Neuronal stem cell (in vitro differentiated cells): ENCODE results near the gene KANSL1.

Experiments
- DNase-seq: peaks from one replicate; pipeline ENCODE4 v3.0.0-alpha.2; 2013; ENCODE audit warnings: low spot score
- H2AFZ ChIP-seq: one replicate; pipeline ENCODE4 v1.6.1; 2013; ENCODE audit warnings: mild to moderate bottlenecking, low read length, inconsistent platforms
- H2AK5ac ChIP-seq: 2 replicates; pipeline ENCODE4 v1.6.1; 2013; ENCODE audit warnings: low read depth, mild to moderate bottlenecking, inconsistent platforms, low read length, moderate library complexity, mixed read lengths
- H2BK120ac ChIP-seq: 2 replicates; pipeline ENCODE4 v1.6.1; 2013; ENCODE audit warnings: low read depth, mild to moderate bottlenecking, inconsistent platforms, low read length, moderate library complexity, mixed read lengths
- H2BK12ac ChIP-seq: one replicate; pipeline ENCODE4 v1.6.1; 2013; ENCODE audit warnings: low read length, inconsistent platforms
- H2BK15ac ChIP-seq: 2 replicates; pipeline ENCODE4 v1.6.1; 2013; ENCODE audit warnings: mild to moderate bottlenecking, low read length, inconsistent platforms, mixed read lengths
- H2BK5ac ChIP-seq: one replicate; pipeline ENCODE4 v1.6.1; 2013; ENCODE audit warnings: inconsistent platforms, mild to moderate bottlenecking, low read length, moderate library complexity
- H3K14ac ChIP-seq: one replicate; pipeline ENCODE4 v1.6.1; 2013; ENCODE audit warnings: low read length, inconsistent platforms
- H3K18ac ChIP-seq: 2 replicates; pipeline ENCODE4 v1.6.1; 2013; ENCODE audit warnings: low read length, inconsistent platforms
- H3K23ac ChIP-seq: 2 replicates; pipeline ENCODE4 v1.6.1; 2013; ENCODE audit warnings: low read depth, mild to moderate bottlenecking, mixed read lengths, low read length, inconsistent platforms; ENCODE audit not compliant: poor library complexity
- H3K27ac ChIP-seq: replicated peaks from 3 replicates; pipeline ENCODE4 v1.5.1; 2013; ENCODE audit warnings: low read length, inconsistent platforms
- H3K27me3 ChIP-seq, 3 experiments: 2 replicates each; pipeline ENCODE4 v1.6.1; 2013; ENCODE audit warnings: low read length in 3 of 3, mild to moderate bottlenecking in 2 of 3, inconsistent platforms in 1 of 3, low read depth in 1 of 3, mixed read lengths in 1 of 3, moderate library complexity in 1 of 3; ENCODE audit not compliant: control insufficient read depth in 3 of 3, insufficient read depth in 3 of 3
- H3K36me3 ChIP-seq, 2 donors: replicated peaks in 1 of 2; 2 replicates each; pipeline ENCODE4 v1.6.1; 2013; ENCODE audit warnings: low read length in 2 of 2; ENCODE audit not compliant: control insufficient read depth in 2 of 2, insufficient read depth in 2 of 2
- H3K4ac ChIP-seq: 2 replicates; pipeline ENCODE4 v1.6.1; 2013; ENCODE audit warnings: inconsistent platforms, mild to moderate bottlenecking, low read length, moderate library complexity
- H3K4me1 ChIP-seq, 2 donors: 1 replicate in 1 of 2; 2 replicates in 1 of 2; pipeline ENCODE4 v1.6.1; 2013; ENCODE audit warnings: low read length in 2 of 2, low read depth in 1 of 2; ENCODE audit not compliant: control insufficient read depth in 2 of 2, insufficient read depth in 1 of 2
- H3K4me2 ChIP-seq: one replicate; pipeline ENCODE4 v1.6.1; 2013; ENCODE audit warnings: mild to moderate bottlenecking, low read length, inconsistent platforms; ENCODE audit not compliant: insufficient read depth, poor library complexity, severe bottlenecking
- H3K4me3 ChIP-seq, 2 donors: 2 replicates each; pipeline ENCODE4 v1.5.1; 2013; ENCODE audit warnings: low read length in 2 of 2, mild to moderate bottlenecking in 2 of 2, inconsistent platforms in 1 of 2, moderate library complexity in 1 of 2
- H3K79me1 ChIP-seq: one replicate; pipeline ENCODE4 v1.6.1; 2013; ENCODE audit warnings: low read depth, mild to moderate bottlenecking, inconsistent platforms, low read length, moderate library complexity
- H3K9ac ChIP-seq: one replicate; pipeline ENCODE4 v1.6.1; 2013; ENCODE audit warnings: mild to moderate bottlenecking, low read depth, low read length, inconsistent platforms; ENCODE audit not compliant: poor library complexity
- H3K9me3 ChIP-seq, 2 donors: replicated peaks in 1 of 2; 2 replicates each; pipeline versions ENCODE3 to v1.6.1; 2013; ENCODE audit warnings: low read length in 2 of 2, mild to moderate bottlenecking in 2 of 2, inconsistent platforms in 1 of 2, low read depth in 1 of 2, mixed read lengths in 1 of 2, moderate library complexity in 1 of 2; ENCODE audit not compliant: control insufficient read depth in 2 of 2, insufficient read depth in 1 of 2
- H4K8ac ChIP-seq: one replicate; pipeline ENCODE4 v1.6.1; 2013; ENCODE audit warnings: low read depth, mild to moderate bottlenecking, inconsistent platforms, low read length, moderate library complexity
- H4K91ac ChIP-seq: one replicate; pipeline ENCODE4 v1.6.1; 2013; ENCODE audit warnings: low read length, low read depth, mild to moderate bottlenecking, inconsistent platforms; ENCODE audit not compliant: poor library complexity
- WGBS, 2 donors: extraction: QIAGEN DNeasy Blood & Tissue Kit; methylation state at CpG; one replicate each; pipeline ENCODE4 v1.1.7; 2013; ENCODE audit warnings: missing lambda C conversion rate in 2 of 2, mixed read lengths in 1 of 2; ENCODE audit not compliant: insufficient read length in 2 of 2, insufficient replicate concordance in 1 of 2; ENCODE audit errors: extremely low coverage in 2 of 2; 5-methylcytosine and 5-hydroxymethylcytosine counted together

KANSL1 gene

DNA sequence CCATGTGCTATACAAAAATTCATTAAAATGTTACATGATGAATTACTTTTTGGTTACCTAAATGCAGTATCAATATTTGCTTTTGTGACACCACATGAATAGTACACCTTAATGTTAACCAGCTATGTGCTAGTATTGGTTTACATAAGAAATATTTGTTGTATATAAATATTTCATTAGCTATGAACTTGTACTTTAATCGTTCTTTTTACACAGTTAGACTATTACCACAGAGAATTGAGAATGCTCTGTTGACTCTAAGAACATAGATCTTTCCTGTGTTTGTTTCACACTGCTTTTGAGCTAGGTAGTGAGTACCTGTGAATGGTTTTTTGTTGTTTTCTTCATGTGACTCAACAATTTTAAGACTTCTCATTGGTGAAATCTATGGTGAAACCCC lies 93.4 kb downstream of the KANSL1 start:
- H4K91ac ChIP-seq = no peak overlapping the region
- peaks cover 0 to under 1% of the 10 kb centered on the region in 2 donors for H3K36me3 ChIP-seq
- DNase-seq = no peak
- H4K8ac ChIP-seq = no peak overlapping the region
- H3K4me2 ChIP-seq = no peak overlapping the region
- H2BK5ac ChIP-seq = no peak overlapping the region
- H3K79me1 ChIP-seq = no peaks in the 10 kb centered on the region
- H2BK12ac ChIP-seq = no peak overlapping the region
- no peak overlapping the region for H3K4ac ChIP-seq
- no peak overlapping the region for H3K9ac ChIP-seq
- H3K4me1 ChIP-seq = peaks cover 0 to 3% of the 10 kb centered on the region in 2 donors
- no peaks in the 10 kb centered on the region for H3K9me3 ChIP-seq
- no CpG with 5 or more reads among the region's 1 CpG for WGBS, 2 donors
- H2BK120ac ChIP-seq = no peak overlapping the region
- H3K4me3 ChIP-seq = no peak overlapping the region
- H3K27me3 ChIP-seq = no peaks in the 10 kb centered on the region
- H2BK15ac ChIP-seq = no peak overlapping the region
- H3K18ac ChIP-seq = no peak overlapping the region
- no peak overlapping the region for H3K14ac ChIP-seq
- H3K23ac ChIP-seq = no peak overlapping the region
- no peak overlapping the region for H3K27ac ChIP-seq
- no peak overlapping the region for H2AFZ ChIP-seq
- H2AK5ac ChIP-seq = no peak overlapping the region

- H3K36me3 ChIP-seq = peaks cover 0 to 23% of the 10 kb centered on the region in 2 donors
- H3K9ac ChIP-seq = no peak overlapping the region
- H2BK12ac ChIP-seq = no peak overlapping the region
- no peaks in the 10 kb centered on the region for H3K27me3 ChIP-seq
- no peak overlapping the region for H3K4me3 ChIP-seq
- H3K27ac ChIP-seq = no peak overlapping the region
- H4K91ac ChIP-seq = no peak overlapping the region
- no peak overlapping the region for H3K14ac ChIP-seq
- no CpG with 5 or more reads among the region's 1 CpG for WGBS, 2 donors
- H3K18ac ChIP-seq = no peak overlapping the region
- H2AFZ ChIP-seq = no peak overlapping the region
- no peak overlapping the region for H3K4ac ChIP-seq
- no peaks in the 10 kb centered on the region for H3K79me1 ChIP-seq
- no peaks in the 10 kb centered on the region for H3K9me3 ChIP-seq
- no peaks in the 10 kb centered on the region for H3K4me1 ChIP-seq
- H2BK15ac ChIP-seq = no peak overlapping the region
- no peak for DNase-seq
- H2BK120ac ChIP-seq = no peak overlapping the region
- no peak overlapping the region for H3K23ac ChIP-seq
- no peak overlapping the region for H2AK5ac ChIP-seq
- H3K4me2 ChIP-seq = no peak overlapping the region
- no peak overlapping the region for H4K8ac ChIP-seq
- H2BK5ac ChIP-seq = no peak overlapping the region
These were observed 95.7 kb downstream of the KANSL1 start for GRCh38 chr17:46097497-46097896.

GRCh38 chr17:46092991-46093390 lies 100.2 kb downstream of the KANSL1 start:
- no peak for DNase-seq
- H3K14ac ChIP-seq = no peak overlapping the region
- no peak overlapping the region for H2BK5ac ChIP-seq
- H3K9ac ChIP-seq = no peak overlapping the region
- H2BK120ac ChIP-seq = no peak overlapping the region
- no peaks in the 10 kb centered on the region for H3K27me3 ChIP-seq
- H3K9me3 ChIP-seq = no peaks in the 10 kb centered on the region
- no peak overlapping the region for H3K27ac ChIP-seq
- no peaks in the 10 kb centered on the region for H3K4me1 ChIP-seq
- H2BK15ac ChIP-seq = no peak overlapping the region
- peaks cover 3% of the 10 kb centered on the region for H3K79me1 ChIP-seq
- H2BK12ac ChIP-seq = no peak overlapping the region
- no peak overlapping the region for H3K4me3 ChIP-seq
- H3K18ac ChIP-seq = no peak overlapping the region
- H3K36me3 ChIP-seq = peaks cover 3 to 67% of the 10 kb centered on the region in 2 donors
- H4K8ac ChIP-seq = no peak overlapping the region
- no peak overlapping the region for H2AK5ac ChIP-seq
- H4K91ac ChIP-seq = no peak overlapping the region
- H3K4me2 ChIP-seq = no peak overlapping the region
- no peak overlapping the region for H3K23ac ChIP-seq
- no peak overlapping the region for H2AFZ ChIP-seq
- no peak overlapping the region for H3K4ac ChIP-seq

DNA sequence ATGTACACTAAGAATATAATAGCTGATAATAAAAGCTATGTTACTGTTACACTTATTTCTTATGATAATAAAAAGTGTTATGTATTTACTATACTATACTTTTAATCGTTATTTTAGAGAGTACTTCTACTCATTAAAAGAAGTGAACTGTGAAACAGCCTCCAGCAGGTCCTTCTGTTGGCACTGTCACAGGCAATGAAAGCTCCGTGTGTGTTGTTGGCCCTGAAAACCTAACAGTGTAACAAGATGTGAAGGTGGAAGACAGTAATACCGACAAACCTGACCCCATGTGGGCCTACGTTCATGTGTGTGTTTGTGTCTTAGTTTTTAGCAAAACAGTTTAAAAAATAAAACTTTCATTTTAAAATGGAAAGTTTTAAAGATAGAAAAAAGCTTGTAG lies 102.4 kb downstream of the KANSL1 start:
- H3K4me2 ChIP-seq = no peak overlapping the region

More for the DNA sequence above, 102.4 kb downstream of the KANSL1 start:
- DNase-seq = no peak
- H3K23ac ChIP-seq = no peak overlapping the region
- H2BK5ac ChIP-seq = no peak overlapping the region
- H2BK15ac ChIP-seq = no peak overlapping the region
- no peak overlapping the region for H3K18ac ChIP-seq
- H2AK5ac ChIP-seq = no peak overlapping the region
- H3K4me1 ChIP-seq = no peaks in the 10 kb centered on the region
- H2AFZ ChIP-seq = no peak overlapping the region
- H4K91ac ChIP-seq = no peak overlapping the region
- no CpG with 5 or more reads among the region's 4 CpGs for WGBS, 2 donors
- no peaks in the 10 kb centered on the region for H3K27me3 ChIP-seq
- no peak overlapping the region for H3K4me3 ChIP-seq
- no peak overlapping the region for H3K14ac ChIP-seq
- H3K9me3 ChIP-seq = no peaks in the 10 kb centered on the region
- H3K27ac ChIP-seq = no peak overlapping the region
- peaks cover 3% of the 10 kb centered on the region for H3K79me1 ChIP-seq
- no peak overlapping the region for H4K8ac ChIP-seq
- H3K36me3 ChIP-seq = peaks cover 3 to 85% of the 10 kb centered on the region in 2 donors
- no peak overlapping the region for H3K9ac ChIP-seq
- H2BK120ac ChIP-seq = no peak overlapping the region
- no peak overlapping the region for H3K4ac ChIP-seq
- H2BK12ac ChIP-seq = no peak overlapping the region
